Kidney (tissue), 14 donors: ENCODE measurements around the gene OR5AC2. TPM values are rescaled to one million over a fixed set of nuclear protein-coding genes. Genes with fewer than 3 reads are reported as not detected.

ENCODE experiments used
- DNase-seq, 5 donors: peaks; one replicate each; pipeline ENCODE4 v3.0.0-alpha.2; 2013 to 2020
- FAIRE-seq: peaks from 2 replicates; lab custom pipeline; 2012; peaks lifted over from hg19 to GRCh38; lab: Jason Lieb, UNC
- H3K27ac ChIP-seq, 2 donors: one replicate each; pipeline ENCODE4 v1.7.0; 2013; ENCODE audit warnings: low read depth in 2 of 2, low read length in 2 of 2, inconsistent platforms in 1 of 2
- H3K27me3 ChIP-seq: one replicate; pipeline ENCODE4 v1.7.1; 2013; ENCODE audit warnings: low read length, inconsistent platforms; ENCODE audit not compliant: control insufficient read depth, insufficient read depth
- H3K36me3 ChIP-seq, 3 donors: one replicate each; pipeline versions ENCODE4 v1.7.0 to v1.7.1; 2013; ENCODE audit warnings: low read length in 3 of 3, control low read depth in 1 of 3, inconsistent platforms in 1 of 3; ENCODE audit not compliant: insufficient read depth in 3 of 3, control insufficient read depth in 2 of 3
- H3K4me1 ChIP-seq, 3 donors: one replicate each; pipeline versions ENCODE4 v1.7.0 to v1.7.1; 2013; ENCODE audit warnings: low read length in 3 of 3, inconsistent platforms in 1 of 3, low read depth in 1 of 3; ENCODE audit not compliant: control insufficient read depth in 2 of 3, insufficient read depth in 2 of 3
- H3K4me3 ChIP-seq, 3 donors: one replicate each; pipeline versions ENCODE4 v1.7.0 to v1.8.1; 2013; ENCODE audit warnings: low read length in 3 of 3, control low read depth in 1 of 3, inconsistent platforms in 1 of 3
- H3K9ac ChIP-seq, 3 donors: one replicate each; pipeline versions ENCODE4 v1.7.0 to v1.7.1; 2013; ENCODE audit warnings: low read length in 3 of 3, control low read depth in 1 of 3, inconsistent platforms in 1 of 3
- H3K9me3 ChIP-seq, 3 donors: one replicate each; pipeline versions ENCODE4 v1.7.0 to v1.7.1; 2013; ENCODE audit warnings: low read length in 3 of 3, control low read depth in 1 of 3, inconsistent platforms in 1 of 3; ENCODE audit not compliant: control insufficient read depth in 2 of 3, insufficient read depth in 1 of 3
- intact Hi-C: fragments of 100-400 bp; cut with DNase I; formaldehyde crosslinking; loops from one replicate; pipeline ENCODE4 v1.11.1; 2022
- polyA plus RNA-seq: library from polyadenylated mRNA; stranded (reverse); fragments of 350-450 nt; fragmentation: Illumina TruSeq; extraction: RNeasy Lipid Tissue Mini Kit (QIAGEN cat#74804); gene quantifications from one replicate; pipeline ENCODE4 v1.2.3, GENCODE V29; 2014; ENCODE audit warnings: low read depth, low replicate concordance; ENCODE audit not compliant: insufficient read depth
- total RNA-seq: library from RNA; stranded (reverse); fragmentation: NEBNext Ultra II Directional; extraction: Animal tissue kit (Norgen Biotek cat#: 25700); gene quantifications from one replicate; pipeline ENCODE4 v1.2.1, GENCODE V29; 2021
- TF ChIP-seq, protein P1 (sequence below): IDR thresholded peaks from 3 replicates; pipeline ENCODE4 v1.5.1; 2012; ENCODE audit warnings: mild to moderate bottlenecking, moderate library complexity, borderline replicate concordance; ENCODE audit not compliant: insufficient read depth; ENCODE audit errors: extremely low read depth
- donor health status: control.
- donor health status: control.
- donor health status: control.
- donor health status: control.
- donor health status: control.
- donor health status: DM: yes; HTN: yes; CAD: no.
- donor health status: Normal renal cell carcinoma (clear cell type).

OR5AC2 gene
- total and polyA plus RNA-seq, 2 donors from 2014 or later: not detected

DNA sequence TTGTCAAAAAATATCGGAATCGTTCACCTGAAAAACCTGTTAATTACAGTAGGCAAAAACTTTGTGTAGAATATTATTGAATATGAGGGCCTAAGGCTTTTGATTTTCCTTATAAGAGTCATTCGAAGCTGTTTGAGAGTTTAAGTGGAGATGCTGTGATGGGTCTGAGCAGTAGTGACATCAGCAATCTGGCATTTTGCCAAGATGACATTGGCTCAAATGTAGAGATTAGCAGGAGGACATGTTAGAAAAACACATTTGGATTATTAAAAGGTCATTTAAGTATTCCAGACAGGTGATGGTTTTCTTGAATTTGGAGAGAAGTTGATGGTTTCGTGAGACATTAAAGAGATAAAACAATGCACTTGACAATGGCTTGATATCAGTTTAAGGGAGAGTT, 12.9 kb downstream of the OR5AC2 start:
- Histone ChIP-seq H3K9me3 (no peaks in the 10 kb centered on the region), H3K27ac (no peak overlapping the region), H3K27me3 (no peaks in the 10 kb centered on the region), H3K4me3 (no peak overlapping the region), H3K4me1 (no peaks in the 10 kb centered on the region), H3K36me3 (no peaks in the 10 kb centered on the region), H3K9ac (no peak overlapping the region)
- FAIRE-seq: no peak
- DNase-seq: no peak
- TF ChIP-seq, protein P1, sequence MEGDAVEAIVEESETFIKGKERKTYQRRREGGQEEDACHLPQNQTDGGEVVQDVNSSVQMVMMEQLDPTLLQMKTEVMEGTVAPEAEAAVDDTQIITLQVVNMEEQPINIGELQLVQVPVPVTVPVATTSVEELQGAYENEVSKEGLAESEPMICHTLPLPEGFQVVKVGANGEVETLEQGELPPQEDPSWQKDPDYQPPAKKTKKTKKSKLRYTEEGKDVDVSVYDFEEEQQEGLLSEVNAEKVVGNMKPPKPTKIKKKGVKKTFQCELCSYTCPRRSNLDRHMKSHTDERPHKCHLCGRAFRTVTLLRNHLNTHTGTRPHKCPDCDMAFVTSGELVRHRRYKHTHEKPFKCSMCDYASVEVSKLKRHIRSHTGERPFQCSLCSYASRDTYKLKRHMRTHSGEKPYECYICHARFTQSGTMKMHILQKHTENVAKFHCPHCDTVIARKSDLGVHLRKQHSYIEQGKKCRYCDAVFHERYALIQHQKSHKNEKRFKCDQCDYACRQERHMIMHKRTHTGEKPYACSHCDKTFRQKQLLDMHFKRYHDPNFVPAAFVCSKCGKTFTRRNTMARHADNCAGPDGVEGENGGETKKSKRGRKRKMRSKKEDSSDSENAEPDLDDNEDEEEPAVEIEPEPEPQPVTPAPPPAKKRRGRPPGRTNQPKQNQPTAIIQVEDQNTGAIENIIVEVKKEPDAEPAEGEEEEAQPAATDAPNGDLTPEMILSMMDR: no peak
- intact Hi-C loops: no loop called here

- no peaks in the 10 kb centered on the region for H3K4me1 ChIP-seq
- no peak for FAIRE-seq
- no peak for DNase-seq
- intact Hi-C loops: no loop called here
- H3K27me3 ChIP-seq: no peaks in the 10 kb centered on the region
- TF ChIP-seq, protein P1: no peak
- peaks cover 0 to 14% (median 0%) of the 10 kb centered on the region in 3 donors for H3K9me3 ChIP-seq
- H3K4me3 ChIP-seq: no peak overlapping the region
- H3K9ac ChIP-seq: no peak overlapping the region
- no peak overlapping the region for H3K27ac ChIP-seq
- H3K36me3 ChIP-seq: no peaks in the 10 kb centered on the region
These were observed 21.2 kb downstream of the OR5AC2 start for GRCh38 chr3:98108162-98108561.

DNA sequence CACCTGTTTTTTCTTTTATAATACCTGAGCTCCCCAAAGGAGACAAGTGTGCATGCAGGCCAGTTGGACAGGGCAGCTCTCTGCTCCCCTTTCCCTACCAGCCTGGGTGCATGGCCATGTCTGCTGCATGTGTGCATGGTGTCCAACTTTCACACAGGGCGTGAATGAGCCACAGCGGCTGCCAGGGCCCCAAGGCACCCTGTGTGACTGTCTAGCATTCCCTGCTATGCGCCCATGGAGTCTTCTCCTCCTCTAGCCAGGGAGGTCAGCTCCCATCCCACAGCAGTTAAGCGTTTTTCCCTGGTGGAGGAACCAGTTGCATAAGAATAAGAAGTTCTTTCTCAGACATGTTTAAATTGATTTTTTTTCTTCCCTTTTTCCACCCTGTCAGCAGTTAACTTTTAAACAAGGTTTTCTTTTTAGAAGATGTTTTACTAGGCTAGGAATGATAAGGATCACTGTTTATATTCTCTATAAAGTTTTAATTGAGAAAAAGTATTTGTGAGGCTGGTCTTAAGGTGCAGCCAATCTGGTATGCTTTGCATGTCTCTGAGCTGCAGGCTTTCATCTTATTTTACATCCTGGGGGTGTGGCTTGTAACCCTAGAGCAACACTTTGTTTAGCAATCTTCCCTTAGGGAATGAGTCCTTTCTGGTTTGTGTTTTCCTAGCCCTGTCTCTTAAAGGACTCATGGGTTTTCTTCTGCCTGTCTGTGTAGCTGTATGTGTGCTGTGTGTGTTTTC, 23.0 kb downstream of the OR5AC2 start:
- Histone ChIP-seq H3K4me1 (no peaks in the 10 kb centered on the region), H3K27me3 (no peaks in the 10 kb centered on the region), H3K27ac (no peak overlapping the region), H3K9ac (no peak overlapping the region), H3K4me3 (no peak overlapping the region), H3K9me3 (peaks cover 0 to 14% (median 0%) of the 10 kb centered on the region in 3 donors), H3K36me3 (no peaks in the 10 kb centered on the region)
- intact Hi-C loops: no loop called here
- FAIRE-seq (no peak), DNase-seq (no peak)
- TF ChIP-seq, protein P1: no peak
